Gastrocnemius medialis (tissue), 4 donors: ENCODE measurements around the gene UBR2. TPM values are rescaled to one million over a fixed set of nuclear protein-coding genes. Genes with fewer than 3 reads are reported as not detected.

Experiments used
- ATAC-seq, 2 donors: fragments of 150-250 bp; one replicate each; pipeline ENCODE4 v1.9.1; 2016
- DNase-seq, 2 donors: peaks; one replicate each; pipeline ENCODE4 v3.0.0-alpha.2; 2019
- H3K27ac ChIP-seq, 4 donors: fragments of 200-600 bp; sonication (generic); 1 replicate in 1 of 4; 2 replicates in 3 of 4; pipeline ENCODE4 v1.5.1; 2016 to 2018; ENCODE audit warnings: mild to moderate bottlenecking in 2 of 4, moderate library complexity in 1 of 4
- H3K27me3 ChIP-seq, 3 donors: fragments of 200-600 bp; sonication (generic) in 2 of 3; 1 replicate in 1 of 3; 2 replicates in 2 of 3; pipeline versions ENCODE4 v1.5.1 to v1.6.0; 2016 to 2019; ENCODE audit warnings: mild to moderate bottlenecking in 1 of 3, moderate library complexity in 1 of 3
- H3K36me3 ChIP-seq, 2 donors: fragments of 200-600 bp; sonication (generic) in 1 of 2; one replicate each; pipeline ENCODE4 v1.5.1; 2017 to 2018
- H3K4me1 ChIP-seq, 2 donors: fragments of 200-600 bp; sonication (generic) in 1 of 2; one replicate each; pipeline ENCODE4 v1.5.1; 2016 to 2017; ENCODE audit warnings: mild to moderate bottlenecking in 2 of 2
- H3K4me3 ChIP-seq, 4 donors: fragments of 200-600 bp; sonication (generic) in 3 of 4; 1 replicate in 1 of 4; 2 replicates in 3 of 4; pipeline ENCODE4 v1.5.1; 2016 to 2019; ENCODE audit warnings: mild to moderate bottlenecking in 2 of 4
- H3K9me3 ChIP-seq, 3 donors: fragments of 200-600 bp; sonication (generic) in 2 of 3; 1 replicate in 1 of 3; 2 replicates in 2 of 3; pipeline ENCODE4 v1.5.1; 2016 to 2019
- POLR2A ChIP-seq, 2 donors: fragments of 450-650 bp; IDR thresholded peaks; one replicate each; pipeline ENCODE4 v1.6.1; 2017; ENCODE audit warnings: antibody characterized with exemption in 2 of 2, mild to moderate bottlenecking in 2 of 2, moderate library complexity in 2 of 2
- in situ Hi-C, 4 donors: fragments of 200-750 bp; cut with MboI; loops; one replicate each; pipeline versions ENCODE4 v1.15.0 to v1.8.0; 2017; ENCODE audit warnings: low sequenced_read_pairs in 4 of 4
- intact Hi-C: fragments of 100-400 bp; cut with DNase I; formaldehyde crosslinking; loops from one replicate; pipeline ENCODE4 v1.15.1; 2023; ENCODE audit warnings: low total_unique reads
- total RNA-seq, 4 donors: library from RNA; depleted of rRNA; stranded (reverse); fragments of >200 nt; gene quantifications; one replicate each; pipeline versions ENCODE4 v1.1.0 to v1.2.3, GENCODE V29; 2016
- TF ChIP-seq, protein P1 (sequence below), 5 experiments: fragments of 450-650 bp in 3 of 5; fragments of 200-600 bp in 2 of 5; sonication (generic) in 2 of 5; IDR thresholded peaks in 4 of 5; conservative IDR thresholded peaks in 1 of 5; 1 replicate in 4 of 5; 2 replicates in 1 of 5; pipeline ENCODE4 v1.5.1; 2016 to 2019; ENCODE audit warnings: antibody characterized with exemption in 5 of 5, mild to moderate bottlenecking in 3 of 5, moderate library complexity in 3 of 5

Gene UBR2
- total RNA-seq, 4 donors from 2014 or later, result 40.8 to 46.2 (median 44.7) TPM

DNA sequence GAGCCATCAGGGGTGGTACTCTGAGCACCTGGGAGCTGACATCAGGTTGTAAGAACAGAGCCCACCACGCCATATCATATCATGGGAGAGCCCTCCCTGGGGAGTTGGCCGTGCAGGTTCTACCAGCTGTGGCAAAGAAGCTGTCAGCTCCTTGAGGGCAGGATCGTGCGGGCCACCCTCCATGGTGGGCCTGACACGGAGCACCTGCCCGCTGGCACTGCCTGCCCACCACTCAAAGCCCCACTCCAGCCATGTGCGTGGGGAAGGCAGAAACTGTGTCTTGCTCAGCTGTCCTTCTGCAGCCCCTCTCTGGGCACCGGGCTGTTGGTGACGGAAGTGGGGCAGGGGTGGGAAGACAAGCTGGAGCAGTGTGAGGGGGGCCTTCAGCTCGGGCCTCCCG is 144.3 kb downstream of the UBR2 start:
- intact Hi-C loops, result no loop called here
- H3K4me1 ChIP-seq, result peaks cover 10% of the 10 kb centered on the region in 2 donors
- H3K9me3 ChIP-seq, result no peaks in the 10 kb centered on the region
- in situ Hi-C loops, result no loop called here
- no peak for TF ChIP-seq POLR2A (IDR thresholded peaks at IDR 0.05)
- TF ChIP-seq, protein P1, sequence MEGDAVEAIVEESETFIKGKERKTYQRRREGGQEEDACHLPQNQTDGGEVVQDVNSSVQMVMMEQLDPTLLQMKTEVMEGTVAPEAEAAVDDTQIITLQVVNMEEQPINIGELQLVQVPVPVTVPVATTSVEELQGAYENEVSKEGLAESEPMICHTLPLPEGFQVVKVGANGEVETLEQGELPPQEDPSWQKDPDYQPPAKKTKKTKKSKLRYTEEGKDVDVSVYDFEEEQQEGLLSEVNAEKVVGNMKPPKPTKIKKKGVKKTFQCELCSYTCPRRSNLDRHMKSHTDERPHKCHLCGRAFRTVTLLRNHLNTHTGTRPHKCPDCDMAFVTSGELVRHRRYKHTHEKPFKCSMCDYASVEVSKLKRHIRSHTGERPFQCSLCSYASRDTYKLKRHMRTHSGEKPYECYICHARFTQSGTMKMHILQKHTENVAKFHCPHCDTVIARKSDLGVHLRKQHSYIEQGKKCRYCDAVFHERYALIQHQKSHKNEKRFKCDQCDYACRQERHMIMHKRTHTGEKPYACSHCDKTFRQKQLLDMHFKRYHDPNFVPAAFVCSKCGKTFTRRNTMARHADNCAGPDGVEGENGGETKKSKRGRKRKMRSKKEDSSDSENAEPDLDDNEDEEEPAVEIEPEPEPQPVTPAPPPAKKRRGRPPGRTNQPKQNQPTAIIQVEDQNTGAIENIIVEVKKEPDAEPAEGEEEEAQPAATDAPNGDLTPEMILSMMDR (IDR thresholded peaks at IDR 0.05 in 4 of 5, conservative IDR thresholded peaks at IDR 0.05 in 1 of 5), result no peak
- H3K4me3 ChIP-seq, result no peak overlapping the region
- no peak overlapping the region for H3K27ac ChIP-seq
- no peak for ATAC-seq
- H3K27me3 ChIP-seq, result no peaks in the 10 kb centered on the region
- DNase-seq, result no peak
- no peaks in the 10 kb centered on the region for H3K36me3 ChIP-seq

DNA sequence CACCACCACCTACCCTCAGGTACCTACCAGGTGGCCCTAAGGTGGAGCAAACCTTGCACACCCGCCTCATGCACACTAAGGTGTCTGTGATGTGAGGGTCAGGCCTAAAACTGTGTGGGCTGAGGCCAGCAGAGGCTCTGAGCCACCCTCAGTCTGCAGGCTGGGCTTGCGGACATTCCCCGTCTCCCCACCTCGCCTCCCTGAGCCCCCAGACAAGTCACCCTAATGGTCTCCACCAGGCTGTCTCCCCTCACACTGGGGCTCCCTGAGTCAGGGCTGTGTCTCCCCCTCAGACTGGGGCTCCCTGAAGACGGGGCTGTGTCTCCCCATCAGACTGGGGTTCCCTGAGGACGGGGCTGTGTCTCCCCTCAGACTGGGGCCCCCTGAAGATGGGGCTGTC is 146.0 kb downstream of the UBR2 start:
- intact Hi-C loops (no loop called here), in situ Hi-C loops (no loop called here)
- H3K9me3 ChIP-seq, result no peaks in the 10 kb centered on the region
- no peak overlapping the region for H3K27ac ChIP-seq
- TF ChIP-seq, protein P1 (IDR thresholded peaks at IDR 0.05 in 4 of 5, conservative IDR thresholded peaks at IDR 0.05 in 1 of 5), result no peak
- TF ChIP-seq POLR2A (IDR thresholded peaks at IDR 0.05), result no peak
- ATAC-seq (no peak), DNase-seq (no peak)
- no peaks in the 10 kb centered on the region for H3K27me3 ChIP-seq
- no peaks in the 10 kb centered on the region for H3K36me3 ChIP-seq
- H3K4me3 ChIP-seq, result no peak overlapping the region
- no peaks in the 10 kb centered on the region for H3K4me1 ChIP-seq

DNA sequence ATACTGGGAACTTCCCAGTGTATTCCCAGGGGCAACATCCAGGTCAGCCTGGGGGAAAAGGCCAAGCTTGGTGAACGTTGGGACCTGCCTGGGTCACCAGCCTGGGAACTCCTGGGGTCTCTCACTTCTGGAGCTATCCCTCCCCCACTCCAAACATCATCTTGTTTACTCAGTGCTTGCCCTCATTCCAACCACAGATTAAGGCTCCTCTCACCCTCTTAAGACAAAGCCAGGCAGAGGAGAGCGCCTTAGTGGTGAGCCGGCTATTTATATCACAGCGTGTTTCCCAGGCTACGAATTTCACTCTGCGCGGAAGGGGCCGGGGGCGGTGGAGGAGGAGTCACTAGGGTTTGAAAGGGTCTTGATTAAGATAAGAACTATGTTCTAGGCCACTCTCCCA is 146.5 kb downstream of the UBR2 start:
- no peaks in the 10 kb centered on the region for H3K27me3 ChIP-seq
- H3K9me3 ChIP-seq, result no peaks in the 10 kb centered on the region
- H3K36me3 ChIP-seq, result no peaks in the 10 kb centered on the region
- ATAC-seq (no peak), DNase-seq (no peak)
- H3K4me1 ChIP-seq, result no peaks in the 10 kb centered on the region
- in situ Hi-C loops, result no loop called here
- no peak overlapping the region for H3K4me3 ChIP-seq
- intact Hi-C loops, result no loop called here
- TF ChIP-seq, protein P1 (IDR thresholded peaks at IDR 0.05 in 4 of 5, conservative IDR thresholded peaks at IDR 0.05 in 1 of 5), result no peak
- no peak overlapping the region for H3K27ac ChIP-seq

- DNase-seq, result no peak
- Histone ChIP-seq H3K4me3 (no peak overlapping the region), H3K27me3 (no peaks in the 10 kb centered on the region), H3K27ac (no peak overlapping the region), H3K4me1 (no peaks in the 10 kb centered on the region), H3K36me3 (no peaks in the 10 kb centered on the region), H3K9me3 (no peaks in the 10 kb centered on the region)
- in situ Hi-C loops, result no loop called here
- TF ChIP-seq, protein P1 (IDR thresholded peaks at IDR 0.05 in 4 of 5, conservative IDR thresholded peaks at IDR 0.05 in 1 of 5), result no peak
- TF ChIP-seq POLR2A (IDR thresholded peaks at IDR 0.05), result no peak
- ATAC-seq, result no peak
- intact Hi-C loops, result no loop called here
These were observed 148.1 kb downstream of the UBR2 start for GRCh38 chr6:42711930-42712329.

DNA sequence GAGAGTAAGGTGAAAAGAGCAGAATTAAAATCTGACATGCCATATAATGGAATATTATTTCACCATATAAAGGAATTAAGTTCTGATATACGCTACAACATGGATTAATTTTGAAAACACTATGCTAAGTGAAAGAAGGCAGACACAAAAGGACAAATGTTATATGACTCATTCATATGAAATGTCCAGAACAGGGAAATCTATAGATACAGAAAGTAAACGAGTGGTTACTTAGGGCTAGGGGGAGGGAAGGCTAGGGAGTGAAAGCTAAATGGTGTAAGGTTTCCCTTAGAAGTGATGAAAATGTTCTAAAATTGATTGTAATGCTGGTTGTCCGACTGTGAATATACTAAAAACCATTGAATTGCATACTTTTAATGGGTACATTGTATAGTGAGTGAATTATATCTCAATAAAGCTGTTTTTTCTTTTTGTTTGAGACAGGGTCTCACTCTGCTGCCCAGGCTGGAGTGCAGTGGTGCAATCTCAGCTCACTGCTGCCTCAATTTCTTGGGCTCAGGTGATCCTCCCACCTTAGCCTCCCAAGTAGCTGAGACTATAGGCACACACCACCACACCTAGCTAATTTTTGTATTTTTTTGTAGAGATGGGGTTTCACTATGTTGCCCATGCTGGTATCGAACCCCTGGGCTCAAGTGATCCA is 150.4 kb downstream of the UBR2 start:
- no peaks in the 10 kb centered on the region for H3K36me3 ChIP-seq
- H3K27me3 ChIP-seq, result no peaks in the 10 kb centered on the region
- TF ChIP-seq, protein P1 (IDR thresholded peaks at IDR 0.05 in 4 of 5, conservative IDR thresholded peaks at IDR 0.05 in 1 of 5), result no peak
- TF ChIP-seq POLR2A (IDR thresholded peaks at IDR 0.05), result no peak
- no peak for ATAC-seq
- no peak overlapping the region for H3K27ac ChIP-seq
- intact Hi-C loops (no loop called here), in situ Hi-C loops (no loop called here)
- H3K4me3 ChIP-seq, result no peak overlapping the region
- DNase-seq, result no peak
- peaks cover 0 to 9% of the 10 kb centered on the region in 2 donors for H3K4me1 ChIP-seq
- H3K9me3 ChIP-seq, result no peaks in the 10 kb centered on the region
